WERI-Rb-1 (cell line): ENCODE data around the gene PKHD1.

Experiments used
- DNase-seq: peaks from one replicate; pipeline ENCODE4 v3.0.0-alpha.2; 2020
- H3K27ac ChIP-seq: fragments of 250-450 bp; sonication (Bioruptor Pico); 2 replicates; pipeline ENCODE4 v1.5.1; 2020; ENCODE audit warnings: mild to moderate bottlenecking, moderate library complexity
- H3K27me3 ChIP-seq: fragments of 250-450 bp; sonication (Bioruptor Pico); 2 replicates; pipeline ENCODE4 v1.5.1; 2021; ENCODE audit warnings: mild to moderate bottlenecking, low read depth, moderate library complexity; ENCODE audit not compliant: insufficient read depth, severe bottlenecking
- H3K36me3 ChIP-seq: fragments of 250-450 bp; sonication (Bioruptor Pico); 2 replicates; pipeline ENCODE4 v1.5.1; 2020; ENCODE audit warnings: mild to moderate bottlenecking, moderate library complexity
- H3K4me3 ChIP-seq: 2 replicates; pipeline ENCODE4 v1.5.1; 2011; ENCODE audit warnings: low read depth, mild to moderate bottlenecking, control low read depth, low read length
- H3K9me3 ChIP-seq: fragments of 250-450 bp; sonication (Bioruptor Pico); 2 replicates; pipeline ENCODE4 v1.5.1; 2021; ENCODE audit warnings: mild to moderate bottlenecking, moderate library complexity; ENCODE audit not compliant: severe bottlenecking
- TF ChIP-seq, protein P1 (sequence below): IDR thresholded peaks from 2 replicates; pipeline ENCODE4 v1.5.1; 2011; ENCODE audit warnings: low read depth, mild to moderate bottlenecking, control low read depth, inconsistent platforms, low read length

The PKHD1 gene

DNA sequence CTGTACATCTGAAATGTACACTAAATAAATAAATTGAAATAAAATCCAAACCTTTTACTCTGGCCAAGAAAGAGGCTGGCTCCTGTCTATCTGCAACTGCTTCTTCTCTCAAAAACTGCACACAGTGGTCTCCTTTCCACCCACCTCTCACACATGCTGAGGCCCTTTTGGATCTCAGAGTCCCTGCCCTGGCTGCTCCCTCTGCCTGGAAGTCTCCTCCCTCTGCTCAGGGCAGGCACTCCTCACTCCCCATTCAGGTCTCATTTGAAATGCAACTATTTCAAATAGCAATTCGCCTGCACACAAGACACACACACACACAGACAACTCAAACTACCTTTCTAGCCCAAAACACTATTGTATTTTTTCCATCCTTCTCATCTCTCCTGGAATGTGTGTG, 348.8 kb downstream of the PKHD1 start:
- TF ChIP-seq, protein P1, sequence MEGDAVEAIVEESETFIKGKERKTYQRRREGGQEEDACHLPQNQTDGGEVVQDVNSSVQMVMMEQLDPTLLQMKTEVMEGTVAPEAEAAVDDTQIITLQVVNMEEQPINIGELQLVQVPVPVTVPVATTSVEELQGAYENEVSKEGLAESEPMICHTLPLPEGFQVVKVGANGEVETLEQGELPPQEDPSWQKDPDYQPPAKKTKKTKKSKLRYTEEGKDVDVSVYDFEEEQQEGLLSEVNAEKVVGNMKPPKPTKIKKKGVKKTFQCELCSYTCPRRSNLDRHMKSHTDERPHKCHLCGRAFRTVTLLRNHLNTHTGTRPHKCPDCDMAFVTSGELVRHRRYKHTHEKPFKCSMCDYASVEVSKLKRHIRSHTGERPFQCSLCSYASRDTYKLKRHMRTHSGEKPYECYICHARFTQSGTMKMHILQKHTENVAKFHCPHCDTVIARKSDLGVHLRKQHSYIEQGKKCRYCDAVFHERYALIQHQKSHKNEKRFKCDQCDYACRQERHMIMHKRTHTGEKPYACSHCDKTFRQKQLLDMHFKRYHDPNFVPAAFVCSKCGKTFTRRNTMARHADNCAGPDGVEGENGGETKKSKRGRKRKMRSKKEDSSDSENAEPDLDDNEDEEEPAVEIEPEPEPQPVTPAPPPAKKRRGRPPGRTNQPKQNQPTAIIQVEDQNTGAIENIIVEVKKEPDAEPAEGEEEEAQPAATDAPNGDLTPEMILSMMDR, result no peak
- Histone ChIP-seq H3K27me3 (no peaks in the 10 kb centered on the region), H3K36me3 (no peaks in the 10 kb centered on the region), H3K27ac (no peak overlapping the region), H3K4me3 (no peak overlapping the region), H3K9me3 (no peaks in the 10 kb centered on the region)
- no peak for DNase-seq

DNA sequence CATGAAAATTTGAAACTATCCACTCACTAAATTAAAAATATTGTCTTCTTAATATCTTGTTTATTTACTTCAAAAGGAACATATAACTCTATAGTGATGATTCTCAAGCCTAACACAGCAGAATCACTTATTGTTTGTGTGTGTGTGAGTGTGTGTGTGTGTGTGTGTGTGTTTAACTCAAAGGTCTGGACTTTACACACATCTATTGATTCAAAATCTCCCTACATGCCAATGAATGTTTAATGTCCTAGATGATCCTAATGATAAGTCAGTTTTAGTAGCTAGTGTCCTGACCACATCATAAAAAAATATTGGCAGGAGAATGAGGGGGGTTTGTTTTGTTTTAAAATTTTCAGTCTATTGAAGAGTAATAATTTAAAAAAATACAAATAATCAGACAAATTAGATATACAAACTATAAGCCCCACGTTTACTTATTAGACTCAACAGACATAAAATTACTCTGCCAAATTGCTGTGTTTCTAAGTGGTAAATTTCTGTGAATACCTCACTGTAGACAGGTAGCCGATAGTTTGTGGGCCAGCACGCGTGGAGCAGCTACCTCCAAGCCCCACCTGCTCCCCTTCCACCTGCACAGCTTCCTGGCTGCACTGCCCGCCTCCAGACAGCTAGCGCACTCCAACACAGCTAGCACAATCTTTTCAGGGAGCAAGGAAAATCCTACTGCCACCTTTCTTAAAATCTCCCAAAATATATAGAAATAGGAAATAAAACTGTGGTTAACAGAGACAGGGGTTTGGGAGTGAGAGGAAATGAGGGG, 349.6 kb downstream of the PKHD1 start:
- no peak overlapping the region for H3K27ac ChIP-seq
- DNase-seq, result no peak
- no peaks in the 10 kb centered on the region for H3K9me3 ChIP-seq
- H3K36me3 ChIP-seq, result no peaks in the 10 kb centered on the region
- TF ChIP-seq, protein P1, result no peak
- no peaks in the 10 kb centered on the region for H3K27me3 ChIP-seq
- no peak overlapping the region for H3K4me3 ChIP-seq

DNA sequence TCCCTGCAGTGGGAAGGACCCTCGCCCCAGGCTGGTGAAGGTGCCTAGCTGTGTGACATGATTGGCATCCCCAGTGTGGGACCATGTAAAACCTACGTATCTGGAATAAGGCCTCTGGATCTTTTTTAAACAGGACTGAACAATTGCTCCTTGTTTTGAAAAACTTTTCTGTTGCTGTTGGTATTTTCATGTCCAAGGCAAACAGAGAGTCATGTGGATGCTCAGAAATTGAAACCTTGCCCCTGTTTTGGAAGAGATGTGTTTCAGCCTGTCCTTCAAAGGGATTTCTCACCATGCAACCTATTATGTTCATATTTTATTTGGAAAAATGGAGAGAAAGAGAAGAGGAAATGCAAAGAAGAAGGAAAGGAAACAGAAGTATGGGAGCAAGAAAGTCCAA, 362.3 kb downstream of the PKHD1 start:
- TF ChIP-seq, protein P1, result no peak
- Histone ChIP-seq H3K9me3 (no peaks in the 10 kb centered on the region), H3K27ac (no peak overlapping the region), H3K36me3 (no peaks in the 10 kb centered on the region), H3K4me3 (no peak overlapping the region), H3K27me3 (no peaks in the 10 kb centered on the region)
- no peak for DNase-seq

DNA sequence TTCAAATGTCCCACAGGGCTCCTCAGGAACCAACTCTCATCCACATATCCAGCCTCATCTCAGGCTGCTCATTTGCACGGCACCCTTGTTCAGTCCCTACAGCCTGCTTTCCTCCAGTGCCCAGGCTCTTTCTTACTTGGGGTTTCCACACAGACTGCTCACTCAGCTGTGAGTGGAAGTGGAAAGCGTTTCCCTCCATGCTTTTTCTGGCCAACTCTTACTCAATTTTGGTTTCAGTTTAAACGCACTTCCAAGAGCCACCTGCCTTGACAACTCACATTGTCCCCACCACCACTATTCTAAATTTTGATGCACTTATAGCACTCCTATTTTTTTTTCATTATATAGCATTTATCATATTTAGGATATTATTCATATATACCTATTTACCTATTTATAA, 367.1 kb downstream of the PKHD1 start:
- DNase-seq, result no peak
- no peaks in the 10 kb centered on the region for H3K36me3 ChIP-seq
- H3K27me3 ChIP-seq, result no peaks in the 10 kb centered on the region
- H3K27ac ChIP-seq, result no peak overlapping the region
- H3K4me3 ChIP-seq, result no peak overlapping the region
- TF ChIP-seq, protein P1, result no peak
- H3K9me3 ChIP-seq, result no peaks in the 10 kb centered on the region

DNA sequence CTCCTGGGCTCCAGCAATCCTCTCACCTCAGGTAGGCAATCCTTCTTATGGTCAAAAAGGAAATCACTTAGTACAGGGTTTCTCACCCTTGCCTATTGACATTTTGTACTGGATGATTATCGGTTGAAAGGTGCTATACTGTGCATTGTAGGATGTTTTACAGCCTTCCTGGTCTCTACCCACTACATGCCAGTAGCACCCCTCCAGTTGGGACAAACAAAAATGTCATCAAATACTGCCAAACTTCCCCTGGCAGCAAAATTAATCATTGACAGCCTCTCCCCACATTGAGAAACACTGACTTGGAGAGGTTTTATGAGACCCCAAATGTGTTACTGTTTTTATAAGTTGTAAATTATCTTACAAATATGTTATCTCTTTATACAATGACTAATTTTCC, 368.1 kb downstream of the PKHD1 start:
- no peaks in the 10 kb centered on the region for H3K27me3 ChIP-seq
- no peak for DNase-seq
- no peak overlapping the region for H3K27ac ChIP-seq
- H3K36me3 ChIP-seq, result no peaks in the 10 kb centered on the region
- TF ChIP-seq, protein P1, result no peak
- H3K9me3 ChIP-seq, result no peaks in the 10 kb centered on the region
- H3K4me3 ChIP-seq, result no peak overlapping the region

DNA sequence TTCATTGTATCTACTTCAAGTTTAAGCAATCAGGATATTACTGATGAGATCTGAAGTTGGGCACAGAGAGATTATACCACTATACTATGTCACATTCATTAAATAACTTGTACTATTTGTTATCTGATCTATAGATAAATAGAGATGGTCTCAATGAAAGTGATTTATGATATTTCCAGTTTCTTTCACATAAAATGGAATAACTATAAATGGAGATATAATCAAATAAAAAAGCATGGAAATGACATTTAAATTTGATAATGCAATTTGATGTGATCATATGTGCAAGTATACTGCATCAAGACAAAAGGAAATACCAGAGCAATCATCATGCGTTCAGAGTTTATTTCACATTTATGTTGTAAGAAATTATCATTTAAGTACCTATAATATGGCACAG, 368.9 kb downstream of the PKHD1 start:
- TF ChIP-seq, protein P1, result no peak
- Histone ChIP-seq H3K27me3 (no peaks in the 10 kb centered on the region), H3K9me3 (no peaks in the 10 kb centered on the region), H3K36me3 (no peaks in the 10 kb centered on the region), H3K4me3 (no peak overlapping the region), H3K27ac (no peak overlapping the region)
- no peak for DNase-seq
